ENCODE measurements around the gene REXO5. TPM values are rescaled to one million over a fixed set of nuclear protein-coding genes. Genes with fewer than 3 reads are reported as not detected.
A peak's percentile ranks its signal among the peaks of the same experiment; 100 is the strongest.

REXO5 gene
- total RNA-seq, 4 donors from 2014 or later = 1.5 to 5.9 (median 4.1) TPM

- Histone ChIP-seq H3K36me3 (peaks cover 0 to 20% (median 0%) of the 10 kb centered on the region in 3 donors), H3K27ac (peak overlapping the region; percentile 58 to 90 (median 83)), H3K27me3 (no peaks in the 10 kb centered on the region), H3K4me3 (no peak overlapping the region), H3K9me3 (no peaks in the 10 kb centered on the region), H3K4me1 (peaks cover 0 to 75% (median 56%) of the 10 kb centered on the region in 4 donors)
- TF ChIP-seq CTCF (IDR thresholded peaks at IDR 0.05) (no peak), POLR2A (IDR thresholded peaks at IDR 0.05) (no peak), EP300 (IDR thresholded peaks at IDR 0.05) (no peak)
- no peak for DNase-seq (ENCODE audit: low spot score in 2 of 2)
- 58 to 60% methylated on average over 6 of the region's 6 CpGs for WGBS, 2 donors
These were observed 59.2 kb downstream of the REXO5 start for GRCh38 chr16:20865420-20866131.

- H3K9me3 ChIP-seq = no peaks in the 10 kb centered on the region
- H3K36me3 ChIP-seq = peaks cover 0 to 13% (median 0%) of the 10 kb centered on the region in 3 donors
- DNase-seq (ENCODE audit: low spot score in 2 of 2) = no peak
- WGBS, 2 donors = 47 to 59% methylated on average over 6 of the region's 6 CpGs
- no peak for TF ChIP-seq POLR2A (IDR thresholded peaks at IDR 0.05)
- peak in 1 of 2 donors; percentile 37 for TF ChIP-seq EP300 (IDR thresholded peaks at IDR 0.05)
- H3K27ac ChIP-seq = peak overlapping the region; percentile 58 to 90 (median 83)
- H3K27me3 ChIP-seq = no peaks in the 10 kb centered on the region
- H3K4me1 ChIP-seq = peaks cover 0 to 75% (median 59%) of the 10 kb centered on the region in 4 donors
- H3K4me3 ChIP-seq = no peak overlapping the region
These were observed 59.9 kb downstream of the REXO5 start for GRCh38 chr16:20866145-20866772.

GRCh38 chr16:20866801-20867200 lies 60.5 kb downstream of the REXO5 start:
- no peaks in the 10 kb centered on the region for H3K27me3 ChIP-seq
- H3K9me3 ChIP-seq = no peaks in the 10 kb centered on the region
- no peak for TF ChIP-seq POLR2A (IDR thresholded peaks at IDR 0.05)
- TF ChIP-seq CTCF (IDR thresholded peaks at IDR 0.05) = no peak
- TF ChIP-seq EP300 (IDR thresholded peaks at IDR 0.05) = no peak
- H3K4me3 ChIP-seq = no peak overlapping the region
- DNase-seq (ENCODE audit: low spot score in 2 of 2) = no peak
- peaks cover 0 to 8% (median 0%) of the 10 kb centered on the region in 3 donors for H3K36me3 ChIP-seq
- WGBS, 2 donors = 57% methylated on average over 3 of the region's 3 CpGs
- H3K4me1 ChIP-seq = peaks cover 3 to 76% (median 61%) of the 10 kb centered on the region in 4 donors
- peak overlapping the region; percentile 58 to 90 (median 83) for H3K27ac ChIP-seq

- Histone ChIP-seq H3K9me3 (no peaks in the 10 kb centered on the region), H3K27me3 (no peaks in the 10 kb centered on the region), H3K4me3 (no peak overlapping the region), H3K36me3 (no peaks in the 10 kb centered on the region), H3K27ac (peak overlapping the region; percentile 58 to 90 (median 83)), H3K4me1 (peaks cover 3 to 84% (median 69%) of the 10 kb centered on the region in 4 donors)
- 64 to 71% methylated on average over 2 of the region's 2 CpGs for WGBS, 2 donors
- no peak for DNase-seq (ENCODE audit: low spot score in 2 of 2)
- TF ChIP-seq POLR2A (IDR thresholded peaks at IDR 0.05) = no peak
- no peak for TF ChIP-seq EP300 (IDR thresholded peaks at IDR 0.05)
- no peak for TF ChIP-seq CTCF (IDR thresholded peaks at IDR 0.05)
These were observed 61.3 kb downstream of the REXO5 start for GRCh38 chr16:20867585-20867984.

GRCh38 chr16:20868890-20869289 lies 62.6 kb downstream of the REXO5 start:
- no peak for TF ChIP-seq POLR2A (IDR thresholded peaks at IDR 0.05)
- peak in 1 of 2 donors; percentile 81 for TF ChIP-seq EP300 (IDR thresholded peaks at IDR 0.05)
- Histone ChIP-seq H3K36me3 (no peaks in the 10 kb centered on the region), H3K27ac (peak overlapping the region; percentile 58 to 90 (median 83)), H3K9me3 (no peaks in the 10 kb centered on the region), H3K4me1 (peaks cover 3 to 89% (median 79%) of the 10 kb centered on the region in 4 donors), H3K27me3 (no peaks in the 10 kb centered on the region), H3K4me3 (peak overlapping the region in 1 of 4 donors; percentile 17)
- DNase-seq (ENCODE audit: low spot score in 2 of 2) = peak; percentile 62 to 68
- WGBS, 2 donors = 9 to 24% methylated on average over 3 of the region's 3 CpGs
